Mesenchymal stem cell (in vitro differentiated cells and primary cell): Measurements from ENCODE around the gene CRACR2A.

Source experiments
- DNase-seq: peaks from one replicate; pipeline ENCODE4 v3.0.0-alpha.2; 2013
- H2AFZ ChIP-seq: one replicate; pipeline ENCODE4 v1.6.1; 2013; ENCODE audit warnings: low read depth, mild to moderate bottlenecking, control low read depth, inconsistent platforms, low read length, moderate library complexity
- H2AK5ac ChIP-seq: 2 replicates; pipeline ENCODE4 v1.6.1; 2013; ENCODE audit warnings: low read length, moderate library complexity, mild to moderate bottlenecking, inconsistent platforms; ENCODE audit not compliant: severe bottlenecking
- H2BK120ac ChIP-seq: one replicate; pipeline ENCODE4 v1.6.1; 2013; ENCODE audit warnings: low read depth, mild to moderate bottlenecking, inconsistent platforms, low read length, moderate library complexity
- H2BK12ac ChIP-seq, 2 experiments: one replicate each; pipeline ENCODE4 v1.6.1; 2013; ENCODE audit warnings: inconsistent platforms in 2 of 2, low read length in 2 of 2, mild to moderate bottlenecking in 2 of 2, moderate library complexity in 2 of 2, control low read depth in 1 of 2
- H2BK15ac ChIP-seq: one replicate; pipeline ENCODE4 v1.6.1; 2013; ENCODE audit warnings: mild to moderate bottlenecking, low read depth, inconsistent platforms; ENCODE audit not compliant: poor library complexity, severe bottlenecking
- H2BK5ac ChIP-seq: 2 replicates; pipeline ENCODE4 v1.6.1; 2013; ENCODE audit warnings: low read depth, mild to moderate bottlenecking, low read length, control low read depth, inconsistent platforms; ENCODE audit not compliant: poor library complexity, severe bottlenecking
- H3K14ac ChIP-seq, 2 experiments: one replicate each; pipeline ENCODE4 v1.6.1; 2013; ENCODE audit warnings: inconsistent platforms in 2 of 2, low read length in 2 of 2, control low read depth in 1 of 2, mild to moderate bottlenecking in 1 of 2, moderate library complexity in 1 of 2
- H3K18ac ChIP-seq, 2 experiments: one replicate each; pipeline ENCODE4 v1.6.1; 2013; ENCODE audit warnings: inconsistent platforms in 2 of 2, low read length in 2 of 2, control low read depth in 1 of 2, low read depth in 1 of 2, mild to moderate bottlenecking in 1 of 2
- H3K23ac ChIP-seq, 2 experiments: one replicate each; pipeline ENCODE4 v1.6.1; 2013; ENCODE audit warnings: inconsistent platforms in 2 of 2, low read length in 2 of 2, mild to moderate bottlenecking in 2 of 2, moderate library complexity in 2 of 2, control low read depth in 1 of 2
- H3K27ac ChIP-seq: 2 replicates; pipeline ENCODE4 v1.5.1; 2013; ENCODE audit warnings: mild to moderate bottlenecking, moderate library complexity, low read length, control low read depth, inconsistent platforms; ENCODE audit not compliant: poor library complexity, severe bottlenecking
- H3K27me3 ChIP-seq, 2 experiments: 2 replicates each; pipeline versions ENCODE4 v1.6.1 to v1.7.0; 2013; ENCODE audit warnings: low read length in 2 of 2, mild to moderate bottlenecking in 2 of 2, moderate library complexity in 2 of 2, control low read depth in 1 of 2, inconsistent platforms in 1 of 2; ENCODE audit not compliant: control insufficient read depth in 1 of 2, insufficient read depth in 1 of 2
- H3K36me3 ChIP-seq, 2 experiments: 2 replicates each; pipeline versions ENCODE4 v1.6.1 to v1.7.0; 2013; ENCODE audit warnings: low read length in 2 of 2, control low read depth in 1 of 2, inconsistent platforms in 1 of 2, low read depth in 1 of 2, mild to moderate bottlenecking in 1 of 2; ENCODE audit not compliant: insufficient read depth in 2 of 2, control insufficient read depth in 1 of 2
- H3K4ac ChIP-seq, 2 experiments: one replicate each; pipeline ENCODE4 v1.6.1; 2013; ENCODE audit warnings: inconsistent platforms in 2 of 2, low read length in 2 of 2, mild to moderate bottlenecking in 2 of 2, moderate library complexity in 2 of 2, control low read depth in 1 of 2, low read depth in 1 of 2
- H3K4me1 ChIP-seq: 2 replicates; pipeline ENCODE4 v1.6.1; 2013; ENCODE audit warnings: low read depth, low read length, control low read depth; ENCODE audit not compliant: control insufficient read depth, insufficient read depth
- H3K4me2 ChIP-seq: 2 replicates; pipeline ENCODE4 v1.6.1; 2013; ENCODE audit warnings: low read length, mild to moderate bottlenecking, inconsistent platforms; ENCODE audit not compliant: poor library complexity, severe bottlenecking
- H3K4me3 ChIP-seq, 2 experiments: 2 replicates each; pipeline versions ENCODE4 v1.5.1 to v1.7.0; 2013; ENCODE audit warnings: low read length in 2 of 2, mild to moderate bottlenecking in 2 of 2, control low read depth in 1 of 2, low read depth in 1 of 2; ENCODE audit not compliant: insufficient read depth in 1 of 2
- H3K79me1 ChIP-seq: replicated peaks from 2 replicates; pipeline ENCODE4 v1.6.1; 2013; ENCODE audit warnings: mild to moderate bottlenecking, control low read depth, low read length, inconsistent platforms; ENCODE audit not compliant: poor library complexity, severe bottlenecking
- H3K9ac ChIP-seq: 2 replicates; pipeline ENCODE4 v1.7.0; 2013; ENCODE audit warnings: mild to moderate bottlenecking, low read length, moderate library complexity
- H3K9me3 ChIP-seq: 2 replicates; pipeline ENCODE4 v1.7.0; 2013; ENCODE audit warnings: mild to moderate bottlenecking, low read length; ENCODE audit not compliant: control insufficient read depth
- H4K8ac ChIP-seq: one replicate; pipeline ENCODE4 v1.6.1; 2013; ENCODE audit warnings: inconsistent platforms, mild to moderate bottlenecking, low read length, moderate library complexity
- H4K91ac ChIP-seq: one replicate; pipeline ENCODE4 v1.6.1; 2013; ENCODE audit warnings: mild to moderate bottlenecking, low read length, inconsistent platforms
- WGBS: methylation state at CpG from one replicate; pipeline ENCODE4 v1.1.7; 2013; ENCODE audit warnings: mixed read lengths; 5-methylcytosine and 5-hydroxymethylcytosine counted together

The CRACR2A gene

DNA sequence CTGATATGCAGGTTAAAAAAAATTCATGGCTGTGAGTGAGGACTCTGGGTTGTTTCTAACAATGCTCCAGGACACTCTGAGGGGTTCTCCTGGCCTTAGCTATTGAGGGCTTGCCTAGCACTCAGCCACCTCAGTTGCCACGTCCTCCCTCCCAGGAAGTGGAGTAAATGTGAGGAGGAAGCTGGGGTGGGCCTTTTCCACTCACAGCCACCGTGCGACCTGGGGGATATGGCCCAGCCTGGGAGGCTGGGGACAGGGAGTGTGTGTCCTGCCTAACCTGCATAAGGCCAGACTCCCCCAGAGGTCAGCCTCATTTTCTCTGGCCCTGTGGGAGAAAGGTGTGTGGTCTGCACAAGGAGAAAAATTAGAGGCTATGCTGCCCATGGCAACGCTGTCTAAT lies 83.3 kb downstream of the CRACR2A start:
- WGBS = 86% methylated on average over 3 of the region's 4 CpGs

GRCh38 chr12:3668479-3669165 lies 84.3 kb downstream of the CRACR2A start:
- no peak for DNase-seq
- Histone ChIP-seq H3K4ac (no peak overlapping the region), H3K4me2 (no peak overlapping the region), H4K91ac (no peak overlapping the region), H2BK12ac (no peak overlapping the region), H3K79me1 (no peaks in the 10 kb centered on the region), H3K27ac (no peak overlapping the region), H2AFZ (no peak overlapping the region), H3K36me3 (peaks cover 4 to 55% of the 10 kb centered on the region in 2 experiments), H3K4me3 (no peak overlapping the region), H3K23ac (no peak overlapping the region), H2BK5ac (no peak overlapping the region), H2BK120ac (no peak overlapping the region), H2BK15ac (no peak overlapping the region), H3K18ac (no peak overlapping the region), H3K14ac (no peak overlapping the region), H3K27me3 (no peaks in the 10 kb centered on the region), H3K9ac (no peak overlapping the region), H3K4me1 (no peaks in the 10 kb centered on the region), H2AK5ac (no peak overlapping the region), H4K8ac (no peak overlapping the region), H3K9me3 (no peaks in the 10 kb centered on the region)
- 86% methylated on average over 5 of the region's 5 CpGs for WGBS

More for the DNA sequence above, 83.3 kb downstream of the CRACR2A start:
- no peak overlapping the region for H3K4me3 ChIP-seq
- no peak overlapping the region for H3K27ac ChIP-seq
- no peak overlapping the region for H2AK5ac ChIP-seq
- no peak overlapping the region for H3K14ac ChIP-seq
- no peak overlapping the region for H3K23ac ChIP-seq
- no peak overlapping the region for H4K91ac ChIP-seq
- H3K27me3 ChIP-seq = no peaks in the 10 kb centered on the region
- H3K4me1 ChIP-seq = peaks cover 2% of the 10 kb centered on the region
- H2BK12ac ChIP-seq = no peak overlapping the region
- DNase-seq = no peak
- no peak overlapping the region for H2BK120ac ChIP-seq
- H2BK5ac ChIP-seq = no peak overlapping the region
- H3K9ac ChIP-seq = no peak overlapping the region
- H3K4me2 ChIP-seq = no peak overlapping the region
- H3K36me3 ChIP-seq = peaks cover 4 to 58% of the 10 kb centered on the region in 2 experiments
- H3K4ac ChIP-seq = no peak overlapping the region
- H2BK15ac ChIP-seq = no peak overlapping the region
- H4K8ac ChIP-seq = no peak overlapping the region
- H3K79me1 ChIP-seq = no peaks in the 10 kb centered on the region
- no peak overlapping the region for H3K18ac ChIP-seq
- no peak overlapping the region for H2AFZ ChIP-seq
- H3K9me3 ChIP-seq = no peaks in the 10 kb centered on the region

DNA sequence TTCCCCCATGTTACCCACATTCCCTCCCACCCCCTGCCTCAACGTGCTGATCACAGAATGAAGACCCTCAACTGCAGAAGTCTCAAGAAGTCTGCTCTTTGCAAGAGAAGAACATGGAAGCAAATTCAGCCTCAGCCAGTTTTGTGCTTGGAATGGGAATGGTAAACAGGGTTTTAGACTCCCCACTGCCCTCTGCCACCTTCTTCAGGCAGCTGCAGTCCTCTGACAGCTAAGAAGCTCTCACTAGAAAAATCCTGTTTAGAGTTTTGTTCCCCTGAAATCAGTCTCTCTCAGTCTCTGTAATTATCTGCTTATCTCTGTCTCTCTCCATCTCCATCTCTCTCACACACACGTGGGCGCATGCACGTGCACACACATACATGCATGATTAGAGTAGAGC lies 85.4 kb downstream of the CRACR2A start:
- Histone ChIP-seq H2AFZ (no peak overlapping the region), H3K27ac (no peak overlapping the region), H4K91ac (no peak overlapping the region), H3K14ac (no peak overlapping the region), H3K36me3 (peaks cover under 1 to 53% of the 10 kb centered on the region in 2 experiments), H2AK5ac (no peak overlapping the region), H3K4me2 (no peak overlapping the region), H3K4me1 (no peaks in the 10 kb centered on the region), H3K23ac (no peak overlapping the region), H3K4ac (no peak overlapping the region), H2BK5ac (no peak overlapping the region), H2BK12ac (no peak overlapping the region), H3K4me3 (no peak overlapping the region), H3K79me1 (no peaks in the 10 kb centered on the region), H4K8ac (no peak overlapping the region), H3K9me3 (no peaks in the 10 kb centered on the region), H2BK15ac (no peak overlapping the region), H3K18ac (no peak overlapping the region), H3K9ac (no peak overlapping the region), H3K27me3 (no peaks in the 10 kb centered on the region), H2BK120ac (no peak overlapping the region)
- DNase-seq = no peak
- 100% methylated on average over 1 of the region's 4 CpGs for WGBS

- Histone ChIP-seq H3K18ac (no peak overlapping the region), H2AFZ (no peak overlapping the region), H2BK120ac (no peak overlapping the region), H2BK15ac (no peak overlapping the region), H3K9ac (no peak overlapping the region), H2AK5ac (no peak overlapping the region), H2BK5ac (no peak overlapping the region), H4K8ac (no peak overlapping the region), H3K79me1 (no peaks in the 10 kb centered on the region), H3K14ac (no peak overlapping the region), H3K4me3 (no peak overlapping the region), H3K23ac (no peak overlapping the region), H3K27ac (no peak overlapping the region), H4K91ac (no peak overlapping the region), H3K4me2 (no peak overlapping the region), H3K9me3 (no peaks in the 10 kb centered on the region), H3K4me1 (no peaks in the 10 kb centered on the region), H3K36me3 (peaks cover 0 to 52% of the 10 kb centered on the region in 2 experiments), H2BK12ac (no peak overlapping the region), H3K4ac (no peak overlapping the region), H3K27me3 (no peaks in the 10 kb centered on the region)
- 92% methylated on average over 7 of the region's 7 CpGs for WGBS
- DNase-seq = no peak
Observed at GRCh38 chr12:3666441-3666840, 86.5 kb downstream of the CRACR2A start.
